Body of pancreas (tissue), 4 donors: ENCODE measurements around the gene PLA2G2C.

ENCODE experiments used
- POLR2A ChIP-seq, 3 donors: fragments of 450-650 bp; IDR thresholded peaks; one replicate each; pipeline ENCODE4 v1.6.1; 2016; ENCODE audit warnings: antibody characterized with exemption in 3 of 3, mild to moderate bottlenecking in 2 of 3
- TF ChIP-seq, protein P1 (sequence below), 7 experiments: fragments of 450-650 bp in 4 of 7; fragments of 200-600 bp in 3 of 7; sonication (generic) in 3 of 7; IDR thresholded peaks; one replicate each; pipeline ENCODE4 v1.5.1; 2016 to 2019; ENCODE audit warnings: antibody characterized with exemption in 7 of 7

DNA sequence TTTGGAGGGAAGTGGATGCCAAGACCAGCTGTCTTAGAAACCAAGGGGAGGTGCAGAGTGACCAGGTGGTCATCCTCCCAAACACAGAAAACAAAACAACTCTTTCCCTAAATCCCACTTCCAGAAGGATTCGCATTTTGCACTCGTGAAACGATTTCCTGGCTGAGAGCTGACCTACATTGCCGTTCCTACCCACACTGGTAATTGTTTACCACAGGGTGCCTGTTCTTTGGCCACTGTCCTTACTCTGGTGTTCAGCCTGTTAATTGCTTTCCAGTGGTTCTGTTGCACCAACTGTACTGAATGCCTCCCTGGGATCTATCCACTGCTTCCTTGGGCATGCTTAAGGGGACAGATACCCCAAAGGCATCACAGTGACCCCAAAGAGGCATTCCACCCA lies 23.2 kb upstream of the PLA2G2C start:
- no peak for TF ChIP-seq POLR2A (IDR thresholded peaks at IDR 0.05)
- TF ChIP-seq, protein P1, sequence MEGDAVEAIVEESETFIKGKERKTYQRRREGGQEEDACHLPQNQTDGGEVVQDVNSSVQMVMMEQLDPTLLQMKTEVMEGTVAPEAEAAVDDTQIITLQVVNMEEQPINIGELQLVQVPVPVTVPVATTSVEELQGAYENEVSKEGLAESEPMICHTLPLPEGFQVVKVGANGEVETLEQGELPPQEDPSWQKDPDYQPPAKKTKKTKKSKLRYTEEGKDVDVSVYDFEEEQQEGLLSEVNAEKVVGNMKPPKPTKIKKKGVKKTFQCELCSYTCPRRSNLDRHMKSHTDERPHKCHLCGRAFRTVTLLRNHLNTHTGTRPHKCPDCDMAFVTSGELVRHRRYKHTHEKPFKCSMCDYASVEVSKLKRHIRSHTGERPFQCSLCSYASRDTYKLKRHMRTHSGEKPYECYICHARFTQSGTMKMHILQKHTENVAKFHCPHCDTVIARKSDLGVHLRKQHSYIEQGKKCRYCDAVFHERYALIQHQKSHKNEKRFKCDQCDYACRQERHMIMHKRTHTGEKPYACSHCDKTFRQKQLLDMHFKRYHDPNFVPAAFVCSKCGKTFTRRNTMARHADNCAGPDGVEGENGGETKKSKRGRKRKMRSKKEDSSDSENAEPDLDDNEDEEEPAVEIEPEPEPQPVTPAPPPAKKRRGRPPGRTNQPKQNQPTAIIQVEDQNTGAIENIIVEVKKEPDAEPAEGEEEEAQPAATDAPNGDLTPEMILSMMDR (IDR thresholded peaks at IDR 0.05), result no peak
